ENCODE data around the gene SERPINB6.

GRCh38 chr6:2913621-2914317 lies 57.6 kb downstream of the SERPINB6 start:
- TF ChIP-seq POLR2AphosphoS5 (IDR thresholded peaks at IDR 0.05; ENCODE audit: low read depth) (no peak), REST (IDR thresholded peaks at IDR 0.05; ENCODE audit: insufficient replicate concordance, low read depth) (no peak), CTCF (IDR thresholded peaks at IDR 0.05; ENCODE audit: insufficient read depth, low read length) (no peak), GABPA (IDR thresholded peaks at IDR 0.05; ENCODE audit: low read depth) (no peak), SPI1 (IDR thresholded peaks at IDR 0.05; ENCODE audit: borderline replicate concordance, low read depth) (no peak)

Measured in HL-60 (cell line).